Measurements from ENCODE around the gene ARAP2.

ARAP2 gene

DNA sequence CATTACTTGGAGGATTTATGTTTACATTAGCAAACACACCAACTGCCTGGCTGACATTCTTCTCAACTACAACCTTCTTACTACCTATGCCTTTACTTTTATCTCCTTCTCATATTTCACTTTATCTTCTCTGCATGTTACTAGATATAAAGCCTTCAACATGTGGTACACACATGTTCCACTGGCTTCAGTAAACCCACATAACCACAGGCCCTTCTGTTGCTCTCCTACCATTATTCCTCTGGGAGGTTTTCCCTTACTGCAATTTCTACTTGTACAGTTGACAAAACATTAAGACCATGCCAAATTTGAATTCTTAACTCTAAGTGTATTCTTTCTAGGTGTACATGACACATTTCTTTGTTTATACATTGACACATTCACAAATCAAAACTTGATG, 133.1 kb downstream of the ARAP2 start:
- FAIRE-seq: peak; percentile 51

DNA sequence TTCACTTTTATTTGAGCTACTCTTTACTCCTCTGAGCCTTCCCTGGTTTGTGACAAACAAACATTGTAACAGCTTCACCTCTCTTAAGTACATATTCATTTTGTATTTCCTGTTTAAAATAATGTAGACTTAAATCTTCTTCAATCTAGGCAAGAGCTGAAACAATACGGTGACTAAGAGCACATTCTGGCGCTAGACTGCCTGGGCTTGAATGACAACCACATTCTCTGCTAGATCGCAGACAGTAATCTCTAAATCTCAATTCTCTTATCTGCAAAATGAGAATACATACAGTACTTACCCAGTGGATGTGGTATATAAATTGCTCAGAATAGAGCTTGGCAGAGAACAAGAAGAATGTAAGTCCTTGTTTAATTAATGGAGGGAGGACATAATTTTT, 144.8 kb downstream of the ARAP2 start:
- no peak for FAIRE-seq

DNA sequence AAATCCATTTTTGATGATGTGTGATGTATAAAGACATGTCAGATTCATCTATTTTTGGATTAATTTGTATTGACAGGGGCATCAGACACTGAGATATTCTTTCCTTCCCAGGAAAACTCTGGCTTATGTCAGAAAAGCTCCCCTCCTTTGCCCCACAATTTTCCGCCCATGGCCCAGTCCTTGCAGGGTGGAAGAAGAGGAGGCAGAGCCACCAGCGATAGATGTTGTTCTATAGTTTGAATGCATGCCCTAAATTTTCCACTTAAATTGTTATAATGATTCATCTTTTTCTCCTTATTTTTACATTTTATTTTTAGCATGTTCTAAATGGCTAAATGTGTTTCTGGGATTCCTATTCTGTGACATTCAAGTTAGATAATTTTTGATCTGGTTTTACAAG, 149.3 kb downstream of the ARAP2 start:
- no peak for FAIRE-seq

DNA sequence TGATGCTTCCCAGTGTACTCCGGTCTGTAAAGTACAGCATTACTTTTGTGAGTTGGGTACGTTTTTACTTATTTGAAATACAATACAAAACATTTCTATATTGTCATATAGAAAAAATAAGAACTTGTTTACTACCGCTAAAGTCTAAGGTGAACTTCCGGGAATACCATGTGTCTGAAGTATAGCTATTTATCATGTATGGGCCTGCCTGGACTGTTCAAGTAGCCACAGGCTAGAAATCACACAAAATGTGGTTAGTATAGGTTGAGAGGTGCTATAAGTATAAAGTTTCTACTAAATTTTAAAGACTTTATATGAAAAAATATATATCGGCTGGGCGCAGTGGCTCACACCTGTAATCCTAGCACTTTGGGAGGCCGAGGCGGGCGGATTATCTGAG, 152.3 kb downstream of the ARAP2 start:
- FAIRE-seq: no peak

DNA sequence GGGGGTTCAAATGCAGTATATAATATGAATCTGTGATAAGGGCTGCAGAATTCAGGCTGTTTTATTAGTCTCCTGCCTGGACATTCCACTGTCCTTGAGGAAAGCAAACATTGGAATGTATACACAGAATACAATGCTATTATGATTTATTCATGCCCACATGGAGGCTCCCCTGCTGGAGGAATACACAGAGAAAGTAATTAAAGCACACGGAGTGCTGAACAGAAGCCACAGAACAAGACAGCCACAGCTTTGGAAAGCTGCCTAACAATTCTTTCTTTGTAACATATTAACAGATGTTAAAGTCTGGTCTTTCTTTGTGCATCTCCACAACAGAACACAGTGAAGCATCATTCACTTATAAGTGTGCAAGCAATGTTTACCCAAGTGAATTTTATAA, 155.8 kb downstream of the ARAP2 start:
- no peak for FAIRE-seq

DNA sequence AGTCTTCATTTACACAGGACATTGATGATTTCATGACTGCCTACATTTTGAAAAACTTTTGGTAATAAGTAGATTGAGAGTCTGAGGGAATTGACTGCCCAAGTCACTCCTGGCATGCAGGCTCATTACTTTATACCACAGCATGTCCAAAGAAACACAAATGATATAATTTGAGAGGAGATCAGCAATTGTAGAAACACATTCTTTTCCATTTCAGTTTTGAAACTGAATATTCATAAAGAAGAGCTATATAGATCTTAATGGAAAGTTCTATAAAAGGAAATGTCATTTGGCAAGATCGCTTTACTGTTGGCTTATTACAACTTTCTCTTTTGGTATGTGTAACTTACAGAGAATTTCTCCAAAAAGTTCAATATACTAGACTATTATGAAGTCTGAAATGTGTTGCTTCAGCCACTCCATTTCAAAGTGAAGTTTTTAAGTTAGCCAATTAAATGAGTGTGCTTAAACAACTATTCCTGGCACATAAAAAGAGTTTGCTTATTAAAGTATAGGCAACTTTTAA, 158.0 kb downstream of the ARAP2 start:
- no peak for FAIRE-seq

DNA sequence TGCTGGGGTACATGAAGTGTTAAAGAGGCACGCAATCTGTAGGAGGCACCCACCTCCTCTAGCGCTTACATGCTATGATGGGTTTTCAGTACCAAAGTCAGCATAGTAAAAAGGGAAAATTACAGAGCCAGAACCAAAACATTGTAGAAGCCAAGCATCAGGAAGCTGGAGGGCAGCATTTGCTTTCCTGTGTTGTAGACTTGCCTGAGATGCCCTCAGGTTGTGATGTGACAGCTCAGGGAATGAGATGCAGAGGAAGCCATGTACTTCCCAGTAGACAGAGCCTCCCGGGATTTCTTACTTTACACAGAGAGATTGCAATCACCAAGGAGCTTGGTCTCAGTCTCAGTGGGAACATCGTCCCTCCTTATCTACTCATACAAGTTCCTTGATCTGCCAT, 161.5 kb downstream of the ARAP2 start:
- no peak for FAIRE-seq

DNA sequence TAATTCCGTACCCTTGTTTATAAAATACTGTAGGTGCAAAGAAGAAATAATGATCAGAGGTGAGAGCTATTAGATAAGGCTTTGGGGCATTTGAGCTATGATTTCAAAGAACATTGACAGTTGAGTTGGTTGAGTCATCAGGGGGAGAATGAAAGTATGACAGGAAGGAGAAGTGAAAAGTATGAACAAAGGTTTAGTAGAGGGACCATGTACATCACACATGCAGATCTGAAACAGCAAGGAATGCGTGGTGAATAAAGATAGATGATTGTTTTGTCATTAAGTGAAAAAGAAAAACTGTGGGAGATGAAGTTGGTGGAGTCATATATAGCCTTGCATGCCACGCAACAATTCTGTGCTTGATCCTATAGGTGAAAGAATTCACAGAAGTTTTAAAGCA, 163.1 kb downstream of the ARAP2 start:
- no peak for FAIRE-seq

DNA sequence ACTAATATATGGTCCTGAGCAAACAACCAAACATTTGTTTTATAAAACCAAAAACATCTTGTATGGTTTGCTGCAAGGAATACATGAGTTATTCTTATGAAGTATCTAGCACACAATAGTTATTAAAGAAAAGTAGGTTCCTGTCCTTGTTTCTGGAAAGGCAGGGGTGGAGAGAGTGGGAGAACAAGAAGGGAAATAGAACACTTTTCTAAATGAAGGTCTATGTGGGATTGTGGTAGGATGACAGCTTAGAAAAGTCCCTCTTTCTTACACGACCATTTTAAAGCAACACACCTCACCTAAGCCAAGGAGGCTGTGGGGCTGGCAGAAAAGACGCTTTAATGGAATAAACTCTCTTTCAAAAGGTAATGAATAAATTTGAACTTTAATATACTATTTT, 164.6 kb downstream of the ARAP2 start:
- FAIRE-seq: no peak

DNA sequence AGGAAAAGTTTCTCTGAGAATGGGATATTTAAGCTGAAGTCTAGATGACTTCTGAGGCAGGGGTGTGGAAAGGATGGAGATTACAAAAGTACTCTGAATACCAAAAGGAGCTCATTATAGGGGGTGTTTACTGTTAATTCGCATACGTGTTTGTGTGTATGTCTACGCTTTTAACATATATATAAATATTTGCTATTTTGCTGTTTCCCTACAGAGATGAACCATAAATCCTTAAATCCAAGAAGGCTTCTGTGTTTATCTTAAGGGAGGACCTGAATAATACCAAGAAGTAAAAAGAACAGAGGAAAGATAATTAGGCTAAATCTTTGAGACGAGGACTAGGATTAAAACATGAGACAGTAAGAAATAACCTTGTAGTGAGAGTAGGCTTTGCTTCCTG, 166.0 kb downstream of the ARAP2 start:
- no peak for FAIRE-seq

DNA sequence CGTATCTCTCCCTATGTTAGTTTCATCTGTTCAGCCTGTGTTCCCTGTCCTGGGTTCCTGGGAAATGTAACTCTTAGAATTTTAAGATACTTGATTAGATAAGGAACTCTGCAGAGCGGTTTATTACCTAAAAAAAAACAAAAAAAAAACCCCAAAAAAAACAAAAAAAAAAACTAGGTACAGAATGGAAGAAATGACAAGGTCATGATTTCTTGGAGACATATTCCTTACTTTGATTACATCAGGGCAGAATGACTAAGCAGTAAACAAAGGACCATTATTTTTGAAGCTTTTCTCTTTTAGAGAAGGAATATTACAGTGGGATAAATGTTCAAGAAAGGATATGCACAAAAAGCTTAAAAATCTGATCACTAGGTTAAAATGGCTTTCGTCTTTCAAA, 171.8 kb downstream of the ARAP2 start:
- no peak for FAIRE-seq

DNA sequence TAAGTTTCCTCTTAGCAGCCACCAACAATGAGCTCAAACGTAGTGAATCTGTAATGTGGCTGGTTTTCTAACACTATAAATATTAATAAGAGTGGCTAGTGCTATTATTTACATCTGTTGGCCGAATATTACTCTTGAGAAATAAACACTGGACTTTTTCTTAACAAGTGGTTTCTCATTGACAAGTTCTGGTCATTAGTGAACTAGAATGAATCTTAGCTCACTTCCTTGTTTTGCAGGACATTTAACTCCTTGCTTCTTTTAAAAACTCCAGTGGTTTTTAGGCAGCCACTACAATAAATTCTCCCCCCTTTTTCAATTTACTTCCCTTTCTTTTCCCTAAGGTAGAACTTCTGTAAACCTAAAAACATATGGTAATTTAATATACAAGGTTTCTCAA, 177.2 kb downstream of the ARAP2 start:
- FAIRE-seq: no peak

DNA sequence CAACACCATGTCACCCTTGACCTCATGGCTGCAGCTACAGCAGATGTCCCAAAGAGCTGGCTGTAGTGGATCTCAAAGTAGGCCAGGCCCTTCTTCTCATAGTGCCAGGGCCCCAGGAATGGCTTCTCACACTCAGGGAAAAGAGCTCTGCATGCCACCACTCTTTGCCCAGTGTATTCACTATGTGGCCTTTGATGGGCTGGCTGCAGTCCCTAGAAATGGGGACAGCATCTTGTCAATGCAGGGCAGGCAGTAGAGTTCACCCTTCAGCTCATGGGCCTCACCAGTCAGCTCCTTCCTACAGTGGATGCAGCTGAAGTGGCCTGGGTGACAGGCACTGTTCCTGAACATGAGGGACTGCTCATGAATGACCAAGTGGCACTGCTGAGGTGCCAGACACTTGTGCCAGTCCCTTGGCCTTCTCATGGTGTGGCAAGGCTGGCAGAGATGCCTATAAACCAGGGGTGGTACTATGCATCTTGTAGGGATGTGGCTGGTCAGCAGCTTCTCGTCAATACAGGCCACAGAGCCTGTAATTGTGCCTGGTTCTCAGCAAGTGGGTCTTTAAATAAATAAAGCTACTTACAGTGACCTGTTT, 178.9 kb downstream of the ARAP2 start:
- FAIRE-seq: no peak

DNA sequence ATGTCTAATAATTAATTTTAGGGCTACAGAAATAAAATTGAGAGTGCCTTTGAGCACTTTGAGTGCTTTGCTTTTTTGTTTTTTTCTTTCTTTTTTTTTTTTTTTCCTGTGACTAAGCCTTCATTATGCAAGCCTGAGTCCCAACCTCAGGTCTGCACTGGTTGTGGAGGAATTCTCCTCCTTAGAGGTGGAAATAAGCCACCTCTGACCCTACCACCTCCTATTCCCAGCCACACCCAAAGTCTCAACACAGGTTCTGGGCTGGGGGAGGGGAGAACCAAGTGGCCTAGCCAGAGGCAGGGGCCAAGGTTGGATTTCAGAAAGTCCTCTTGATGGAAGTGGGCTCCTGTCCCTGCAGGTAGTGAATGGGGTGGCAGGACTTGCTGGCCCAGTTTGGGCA, 180.2 kb downstream of the ARAP2 start:
- no peak for FAIRE-seq

DNA sequence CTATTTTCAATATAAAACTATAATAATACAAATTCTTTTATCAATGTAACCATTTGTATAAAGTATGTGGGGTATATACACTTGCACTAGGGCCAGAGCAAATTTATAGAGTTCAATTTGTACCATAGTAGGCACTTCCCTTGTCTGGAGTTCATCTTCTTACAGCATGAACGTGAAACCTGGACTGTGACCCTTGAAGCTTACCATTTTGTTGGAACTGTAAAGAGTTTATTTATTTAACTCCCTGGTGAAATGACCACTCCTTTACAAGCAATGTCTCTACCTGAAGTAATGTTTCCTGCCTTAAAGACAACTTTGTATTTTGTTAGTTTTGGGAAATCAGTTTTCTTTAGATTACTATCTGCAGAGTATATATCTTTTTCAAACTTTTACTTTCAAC, 188.2 kb downstream of the ARAP2 start:
- FAIRE-seq: no peak

DNA sequence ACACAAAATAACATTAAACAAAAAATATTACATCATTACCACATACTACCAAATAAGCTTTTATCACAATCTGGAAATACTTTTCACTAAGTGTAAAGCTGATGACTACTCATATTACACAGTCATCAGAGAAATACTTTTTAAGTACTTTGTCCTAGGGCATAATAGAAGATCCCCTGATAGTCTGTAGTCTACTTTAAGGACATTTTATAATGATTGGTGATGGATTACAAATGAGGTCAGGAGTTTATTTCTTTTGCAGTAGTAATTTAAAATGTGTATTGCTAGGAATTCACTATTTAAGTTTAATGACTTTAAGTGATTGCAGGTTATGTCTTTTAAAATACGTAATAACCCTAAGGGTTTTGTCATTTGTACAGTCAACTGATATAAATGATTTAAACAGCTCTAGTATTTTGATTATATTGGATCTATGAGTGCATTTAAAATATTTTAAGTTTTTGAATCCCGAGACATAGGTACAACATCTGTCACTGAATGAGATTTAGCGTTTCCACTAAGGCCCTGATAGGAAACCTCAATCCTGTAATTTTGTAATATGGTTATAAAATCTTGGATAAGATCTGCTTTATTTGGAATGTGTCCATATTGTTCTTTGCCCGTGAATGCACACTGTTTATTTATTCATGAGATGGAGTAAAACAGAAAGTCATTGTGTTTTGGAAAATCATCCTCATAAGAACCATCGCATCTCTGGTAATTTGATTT, 189.5 kb downstream of the ARAP2 start:
- FAIRE-seq: no peak

DNA sequence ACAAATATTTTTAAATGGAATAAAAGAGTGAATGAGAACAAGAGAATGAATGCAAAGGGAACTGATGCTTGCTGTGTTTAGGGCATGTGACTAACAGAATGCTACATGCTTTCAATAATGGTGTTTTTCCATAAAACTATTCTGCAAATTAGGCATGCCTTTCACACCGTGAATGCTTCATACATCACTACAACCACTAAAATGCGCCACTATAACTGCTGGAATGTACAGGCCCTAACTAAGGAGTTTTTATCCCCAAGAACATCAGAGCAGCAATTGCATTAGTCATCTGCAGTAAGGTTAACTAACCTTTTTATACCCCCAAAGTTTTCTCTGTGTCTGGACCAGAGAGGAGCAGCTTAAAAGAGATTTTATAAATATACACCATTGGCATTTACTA, 190.4 kb downstream of the ARAP2 start:
- no peak for FAIRE-seq

DNA sequence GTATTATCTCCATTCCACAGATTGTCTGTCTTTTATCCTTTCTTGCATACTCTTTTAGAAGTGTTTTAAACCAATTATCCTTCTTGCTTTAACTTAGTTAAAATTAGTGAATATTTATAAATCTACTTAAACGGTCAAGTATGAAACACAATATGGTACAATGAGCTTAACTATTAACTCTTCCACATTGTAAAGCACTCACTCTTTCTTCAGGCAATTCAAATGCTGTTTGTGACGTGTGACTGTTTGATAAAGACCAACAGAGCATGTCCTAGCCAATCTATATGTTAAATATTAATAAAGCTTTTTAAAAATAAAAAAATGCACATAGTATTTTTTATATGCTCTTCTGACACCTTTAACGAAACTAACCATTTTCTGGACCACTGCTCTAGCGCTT, 192.7 kb downstream of the ARAP2 start:
- FAIRE-seq: no peak

DNA sequence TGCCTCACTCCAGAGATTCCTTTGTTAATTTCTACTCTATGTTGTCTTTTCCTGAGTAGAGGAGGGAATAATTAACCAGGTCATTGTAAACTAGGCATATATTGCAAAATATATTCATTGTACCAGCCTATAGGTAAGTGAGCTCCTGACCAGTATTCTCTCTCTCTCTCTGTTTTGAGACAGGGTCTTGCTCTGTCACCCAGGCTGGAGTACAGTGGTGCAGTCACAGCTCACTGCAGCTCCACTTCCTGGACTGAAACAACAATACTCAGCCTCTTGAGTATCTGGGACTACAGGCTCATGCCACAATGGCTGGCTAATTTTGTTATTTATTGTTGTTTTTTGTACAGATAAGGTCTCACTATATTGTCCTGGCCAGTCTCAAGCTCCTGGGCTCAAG, 198.3 kb downstream of the ARAP2 start:
- no peak for FAIRE-seq

DNA sequence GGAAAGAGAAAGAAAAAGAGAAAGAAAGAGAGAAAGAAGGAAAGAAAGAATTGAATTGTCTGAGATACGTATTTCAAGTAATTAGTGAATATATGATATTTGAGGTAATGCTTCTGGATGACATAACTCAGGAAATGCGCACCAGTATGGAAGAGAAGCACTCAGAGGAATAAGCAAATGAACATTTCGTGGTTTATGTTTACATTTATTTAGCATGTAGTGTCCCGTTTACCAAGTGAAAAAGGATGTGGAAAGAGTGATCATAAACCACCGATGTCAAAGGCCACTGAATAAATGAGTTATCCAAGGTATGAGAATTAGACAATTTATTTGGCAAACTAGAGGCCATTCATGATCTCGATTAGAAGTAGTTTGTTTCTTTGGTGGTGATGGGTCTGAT, 200.4 kb downstream of the ARAP2 start:
- FAIRE-seq: no peak

DNA sequence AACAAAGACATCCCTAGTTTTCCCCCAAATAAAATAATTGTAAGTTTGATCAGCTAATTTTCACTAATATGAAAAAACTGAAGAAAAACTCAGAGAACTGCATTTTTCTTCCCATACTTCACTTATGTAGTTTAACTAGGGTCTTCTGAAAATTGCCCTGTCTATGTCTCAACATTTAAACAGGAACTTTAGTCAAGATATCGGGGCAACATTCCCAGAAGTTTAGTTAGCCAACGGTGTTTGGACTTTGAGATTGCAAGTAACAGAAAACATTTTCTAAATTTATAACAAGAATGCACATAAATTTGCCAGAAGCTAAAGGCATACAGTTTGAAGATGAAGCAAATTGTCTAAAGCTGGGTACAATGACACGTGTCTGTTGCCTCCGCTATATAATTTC, 201.1 kb downstream of the ARAP2 start:
- FAIRE-seq: no peak

DNA sequence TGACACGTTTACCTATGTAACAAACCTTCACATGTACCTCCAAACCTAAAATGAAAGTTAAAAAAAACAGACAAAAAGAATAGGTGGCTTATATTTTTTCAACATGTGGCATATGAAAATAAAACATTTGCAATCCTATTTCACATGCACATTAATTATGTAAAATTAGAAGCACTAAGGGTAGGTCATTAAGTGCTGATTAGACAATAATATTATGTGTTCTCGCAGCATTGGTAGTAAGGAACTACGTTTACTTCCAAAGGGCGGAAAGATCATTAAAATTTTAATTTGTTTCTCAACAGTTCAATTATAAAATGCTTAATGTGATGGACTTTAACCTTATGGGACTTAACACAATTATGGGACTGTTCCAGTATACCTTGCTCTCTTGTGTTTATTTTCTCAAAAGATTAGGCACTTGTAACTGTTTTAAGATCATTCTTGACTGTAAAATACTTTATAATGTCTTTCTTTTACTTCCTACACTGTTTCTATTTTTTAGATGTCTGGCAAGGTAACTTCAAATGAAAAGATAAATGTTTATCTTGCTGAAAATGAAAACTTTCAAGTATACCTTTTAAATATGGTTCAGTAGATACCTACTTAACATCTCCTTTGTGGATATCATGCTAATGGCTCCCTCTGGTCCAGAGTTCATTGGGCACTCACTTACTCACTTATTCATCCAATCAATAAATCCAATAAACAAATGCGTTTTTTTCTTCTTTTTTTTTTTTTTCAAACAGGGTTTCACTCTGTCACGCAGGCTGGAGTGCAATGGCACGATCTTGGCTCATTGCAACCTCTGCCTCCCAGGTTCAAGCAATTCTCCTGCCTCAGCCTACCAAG, 202.0 kb downstream of the ARAP2 start:
- no peak for FAIRE-seq

DNA sequence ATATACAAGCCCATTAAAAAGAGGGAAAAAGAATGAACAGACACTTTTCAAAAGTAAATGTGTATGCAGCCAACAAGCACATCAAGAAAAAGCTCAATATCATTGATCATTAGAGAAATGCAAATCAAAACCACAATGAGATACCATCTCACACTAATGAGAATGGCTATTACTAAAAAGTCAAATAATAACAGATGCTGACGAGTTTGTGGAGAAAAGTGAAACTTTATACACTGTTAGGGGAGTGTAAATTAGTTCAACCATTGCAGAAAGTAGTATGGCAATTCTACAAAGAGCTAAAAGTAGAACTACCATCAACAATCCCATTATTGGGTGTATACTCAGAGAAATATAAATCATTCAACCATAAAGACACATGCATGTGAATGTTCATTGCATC, 203.0 kb downstream of the ARAP2 start:
- no peak for FAIRE-seq

DNA sequence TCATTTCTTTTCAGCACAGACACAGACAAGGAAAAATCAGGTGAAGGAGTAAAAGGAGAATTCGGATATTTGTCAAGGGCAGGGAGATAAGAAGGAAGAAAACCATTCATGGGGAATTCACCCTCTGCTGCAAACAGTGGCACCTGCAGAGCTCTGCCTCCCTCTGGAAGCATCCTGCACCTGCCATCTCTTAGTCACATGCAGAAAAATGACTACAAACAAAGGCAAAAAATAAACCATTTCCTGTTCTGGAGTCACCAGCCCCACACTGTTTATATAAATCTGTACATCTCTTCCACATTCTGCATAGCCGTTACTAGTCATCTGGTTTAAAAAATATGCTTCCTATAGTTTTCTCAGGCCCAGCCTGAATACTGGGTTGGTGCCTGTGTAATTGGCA, 205.3 kb downstream of the ARAP2 start:
- no peak for FAIRE-seq

Data from endometrium (tissue), 2 donors.